Measurements from ENCODE around the gene USH1G.
"Not testable (repeated sequence)": the region's sequence is repeated elsewhere in the genome, so short reads cannot be mapped to it uniquely, and the experiment has no call there.

Gene USH1G

DNA sequence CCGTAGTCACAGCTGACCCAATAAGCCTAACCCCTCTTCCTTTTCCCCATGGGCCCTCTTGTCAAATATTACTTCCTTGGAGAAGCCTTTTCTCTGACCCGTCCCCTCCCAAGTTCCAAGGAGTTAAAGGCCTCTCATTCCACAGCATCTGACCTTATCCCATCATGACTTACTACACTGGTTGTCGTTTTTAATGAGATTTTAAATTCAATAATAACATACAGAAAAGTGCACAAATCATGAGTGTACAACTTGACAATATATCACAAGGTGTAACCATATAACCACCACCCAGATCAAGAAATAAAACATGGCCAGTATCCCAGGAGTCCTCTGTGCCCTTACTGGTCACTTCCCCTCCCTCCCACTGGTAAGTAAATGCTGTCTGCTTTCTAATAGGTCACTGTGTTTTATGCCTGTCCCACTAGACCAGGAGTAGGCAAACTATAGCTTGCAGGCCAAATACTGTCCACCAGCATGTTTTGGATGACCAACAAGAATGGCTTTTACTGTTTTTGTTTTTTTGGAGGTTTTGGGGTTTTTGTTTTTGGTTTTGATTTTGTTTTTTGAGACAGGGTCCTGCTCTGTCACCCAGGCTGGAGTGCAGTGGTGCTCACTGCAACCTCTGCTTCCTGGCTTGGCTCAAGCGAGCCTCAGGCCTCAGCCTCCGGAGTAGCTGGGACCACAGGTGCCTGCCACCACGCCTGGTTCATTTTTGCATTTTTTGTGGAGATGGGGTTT is 49.0 kb downstream of the USH1G start:
- DNase-seq: peak; percentile 52 to 58

- DNase-seq: peak; percentile 100
These were observed 49.8 kb downstream of the USH1G start for GRCh38 chr17:74873037-74873873.

DNA sequence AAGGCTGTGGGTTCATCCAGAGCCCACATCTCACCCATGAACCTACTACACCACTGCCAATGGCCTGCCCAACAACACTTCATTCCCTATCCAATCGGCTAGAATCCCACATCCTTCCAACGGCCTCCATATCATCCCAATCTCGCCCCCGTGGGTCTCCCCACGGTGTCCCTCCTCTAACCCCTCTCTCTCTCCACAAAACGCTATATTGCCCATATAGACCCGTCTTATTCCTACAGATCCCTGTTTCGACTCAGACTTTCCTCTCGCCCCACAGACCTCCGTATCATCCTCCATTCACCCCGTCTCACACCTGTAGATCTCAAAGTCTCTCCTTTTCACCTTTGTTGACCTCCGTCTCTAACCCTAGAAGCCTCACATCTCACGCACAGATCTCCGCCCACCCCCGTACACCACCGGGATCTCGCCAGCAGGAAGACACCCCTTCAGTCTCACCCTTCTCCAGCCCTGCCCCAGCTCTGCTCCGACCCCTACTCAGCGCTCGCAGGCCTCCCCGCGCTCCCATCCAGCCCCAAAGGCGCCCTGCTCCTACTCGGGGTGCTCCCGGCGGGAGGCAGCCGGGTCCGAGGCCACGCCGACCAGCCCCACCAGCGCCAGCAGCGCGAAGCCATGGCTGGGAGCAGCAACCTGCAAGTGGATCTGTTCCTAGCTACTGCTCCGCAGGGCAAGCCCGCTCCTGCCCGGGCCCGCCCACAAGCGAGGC is 50.6 kb downstream of the USH1G start, which contains the start of gene FDXR:
FDXR (minus strand) TSS at position 682 of the 724 bp plus-strand sequence; CDS start at position 632, 50 bp downstream.
- no peak for DNase-seq

DNA sequence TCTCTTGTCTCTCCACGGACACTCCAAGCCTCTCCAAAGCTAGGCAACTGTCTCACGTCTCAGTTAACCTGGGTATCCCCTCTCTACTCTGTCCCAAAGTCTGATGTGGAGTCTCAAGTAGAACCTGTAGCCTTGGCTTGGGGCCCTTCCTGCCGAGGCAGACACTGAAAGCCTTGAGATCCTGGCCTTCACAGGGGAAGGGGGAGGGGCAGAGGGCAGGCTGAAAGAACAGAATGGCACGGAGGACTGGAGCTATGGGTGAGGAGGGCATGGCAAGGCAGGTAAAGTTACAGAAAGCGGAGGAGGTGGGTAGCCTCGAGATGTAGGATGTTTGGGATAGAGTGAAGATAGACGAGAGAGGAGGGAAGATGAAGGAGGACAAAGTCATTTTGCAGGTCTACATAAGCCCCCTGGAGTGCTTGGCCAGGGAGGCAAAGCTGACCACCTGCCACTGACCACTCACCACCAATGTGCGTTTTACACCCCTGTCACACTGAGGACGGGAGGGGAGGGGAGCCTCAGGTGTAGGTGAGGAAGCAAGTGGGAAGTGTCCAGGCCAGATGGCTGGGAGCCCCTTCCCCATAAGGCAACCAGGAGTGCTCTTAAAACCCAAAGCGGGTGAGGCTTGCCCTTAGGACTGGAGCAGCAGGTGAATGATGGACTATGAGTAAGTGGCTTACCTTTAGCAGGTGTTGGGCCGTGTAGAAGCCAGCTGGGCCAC is 51.5 kb downstream of the USH1G start:
- DNase-seq: no peak

DNA sequence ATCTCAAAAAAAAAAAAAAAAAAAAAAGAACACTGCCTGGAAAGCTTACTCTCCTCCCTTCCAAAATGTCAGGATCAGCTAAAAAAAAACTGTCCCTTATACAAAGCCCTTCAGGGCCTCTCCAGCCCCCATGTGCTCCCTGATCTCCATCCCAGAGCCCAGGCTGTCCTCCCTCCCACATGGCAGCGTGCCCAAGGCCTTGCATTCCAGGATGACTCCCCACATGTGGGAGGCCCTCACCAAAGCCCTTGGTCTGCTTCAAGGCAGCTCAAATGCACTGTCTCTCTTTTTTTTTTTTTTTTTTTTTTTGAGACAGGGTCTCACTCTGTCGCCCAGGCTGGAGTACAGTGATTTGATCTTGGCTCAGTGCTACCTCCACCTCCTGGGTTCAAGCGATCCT is 52.5 kb downstream of the USH1G start:
- DNase-seq: no peak

- DNase-seq: not testable (repeated sequence)
These were observed 53.0 kb downstream of the USH1G start for GRCh38 chr17:74870028-74870427.

DNA sequence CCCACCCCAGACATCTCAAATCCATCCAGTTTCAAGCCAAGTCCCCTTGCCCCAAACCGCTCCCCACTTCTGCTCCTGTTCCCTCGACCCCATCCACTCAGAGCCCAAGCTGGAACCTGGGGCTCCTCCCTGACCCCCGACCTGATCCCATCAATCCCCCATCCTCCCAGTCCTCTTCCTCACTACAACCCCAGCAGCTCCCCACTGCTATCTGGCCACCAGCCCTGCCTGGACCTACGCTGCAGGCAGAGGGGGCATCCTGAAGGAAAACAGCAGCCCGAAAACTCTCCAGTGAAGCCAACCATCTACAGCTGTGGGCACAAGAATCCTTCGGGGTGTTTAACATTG is 54.2 kb downstream of the USH1G start:
- DNase-seq: no peak

GRCh38 chr17:74868251-74868907 is 54.7 kb downstream of the USH1G start:
- no peak for DNase-seq

DNA sequence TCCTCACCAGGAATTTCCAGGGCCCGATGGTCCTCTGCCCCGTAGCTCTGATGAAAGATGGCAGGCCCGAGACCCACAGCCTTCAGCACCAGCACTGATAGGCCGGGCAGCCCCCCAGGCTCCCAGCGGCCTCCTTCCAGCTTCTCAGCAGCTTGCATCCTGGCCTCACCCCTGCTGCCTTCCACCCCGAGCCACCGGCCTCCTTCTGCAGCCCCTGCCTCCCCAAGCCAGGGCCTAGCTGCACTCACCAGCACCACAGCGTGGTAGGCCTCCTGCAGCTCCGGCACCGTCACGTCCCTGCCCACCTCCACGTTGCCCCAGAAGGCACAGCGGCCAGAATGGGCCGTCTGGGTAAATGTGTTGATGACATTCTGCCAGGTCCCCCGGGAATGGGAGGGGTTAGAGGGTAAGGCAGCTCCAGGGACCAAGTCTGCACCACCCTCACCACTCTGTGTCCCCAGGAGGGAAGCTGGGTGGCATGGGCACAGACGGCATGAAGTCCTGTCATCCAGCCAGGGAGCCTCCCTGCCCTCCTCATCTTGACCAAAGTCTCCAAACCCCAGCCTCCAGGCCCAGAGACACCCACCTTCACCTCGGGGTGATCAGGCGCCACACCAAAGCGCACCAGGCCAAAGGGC is 56.7 kb downstream of the USH1G start:
- no peak for DNase-seq
